H1 (cell line): ENCODE data around the gene GAN. TPM values are rescaled to one million over a fixed set of nuclear protein-coding genes. Genes with fewer than 3 reads are reported as not detected.

Source experiments
- CEBPB ChIP-seq: IDR thresholded peaks from 2 replicates; pipeline ENCODE4 v1.6.1; 2012; ENCODE audit warnings: low read depth, low read length
- SRF ChIP-seq: IDR thresholded peaks from 2 replicates; pipeline ENCODE4 v1.6.1; 2011; ENCODE audit warnings: mild to moderate bottlenecking, low read depth, low read length, moderate library complexity
- polyA plus RNA-seq, 7 experiments: library from polyadenylated mRNA; depleted of rRNA in 3 of 7; stranded (reverse) in 5 of 7; unstranded in 2 of 7; fragments of >200 nt in 5 of 7; fragments of 200-250 nt in 2 of 7; gene quantifications; 1 replicate in 5 of 7; 2 replicates in 1 of 7; 4 replicates in 1 of 7; pipeline versions ENCODE4 v1.2.1 to v1.2.3, GENCODE V29; 2011 to 2013; ENCODE audit warnings: missing spikeins in 2 of 7, mixed read lengths in 2 of 7
- total RNA-seq: library from RNA; stranded (reverse); fragmentation: NEBNext Ultra II Directional; extraction: Animal tissue kit (Norgen Biotek cat#: 25700); gene quantifications from 2 replicates; pipeline ENCODE4 v1.2.1, GENCODE V29; 2021

The GAN gene
- total and polyA plus RNA-seq, 2 of the 8 experiments (the other 6 are each of a cell fraction or from before 2014, with no cell fraction given), result 4.5 to 23.9 TPM

GRCh38 chr16:81431554-81432353 is 117.0 kb downstream of the GAN start (continued):
- TF ChIP-seq SRF (no peak), CEBPB (no peak)
- TF ChIP-seq, all 59 proteins: peak for 0
